A673 (cell line): ENCODE data around the gene MRPS14.

Experiments used
- CTCF ChIP-seq: fragments of 300-800, 200-600 bp; sonication (generic); conservative IDR thresholded peaks from 2 replicates; pipeline ENCODE4 v1.5.1; 2017; ENCODE audit warnings: low read depth, mild to moderate bottlenecking, antibody characterized with exemption, low read length, moderate library complexity, mixed read lengths
- EZH2 ChIP-seq: fragments of 200-600 bp; sonication (generic); IDR thresholded peaks from 2 replicates; pipeline ENCODE4 v1.6.1; 2017; ENCODE audit warnings: borderline replicate concordance, low read depth, mild to moderate bottlenecking, mixed read lengths, antibody characterized with exemption, low read length; ENCODE audit not compliant: poor library complexity, severe bottlenecking

GRCh38 chr1:174976436-174977108 is 46.7 kb downstream of the MRPS14 start:
- TF ChIP-seq CTCF = no peak
- TF ChIP-seq EZH2 = no peak
